Aorta (tissue), 5 donors: ENCODE measurements around the gene ZNF25. TPM values are rescaled to one million over a fixed set of nuclear protein-coding genes. Genes with fewer than 3 reads are reported as not detected.
"Not testable (repeated sequence)": the region's sequence is repeated elsewhere in the genome, so short reads cannot be mapped to it uniquely, and the experiment has no call there.

ENCODE experiments used
- ATAC-seq: fragments of 200-7000 bp; cut with Tn5 transposase; one replicate; pipeline ENCODE4 v1.9.1; 2022; ENCODE audit warnings: moderate library complexity; ENCODE audit not compliant: low FRiP score
- DNase-seq, 2 donors: peaks; one replicate each; pipeline ENCODE4 v3.0.0-alpha.2; 2020
- H3K27ac ChIP-seq, 2 donors: one replicate each; pipeline ENCODE4 v1.5.1; 2013; ENCODE audit warnings: low read length in 2 of 2, mild to moderate bottlenecking in 2 of 2, moderate library complexity in 2 of 2, control low read depth in 1 of 2, inconsistent platforms in 1 of 2, low read depth in 1 of 2
- H3K27me3 ChIP-seq, 2 donors: one replicate each; pipeline ENCODE4 v1.6.1; 2013; ENCODE audit warnings: control low read depth in 1 of 2, low read length in 1 of 2, mild to moderate bottlenecking in 1 of 2, moderate library complexity in 1 of 2; ENCODE audit not compliant: insufficient read depth in 2 of 2, control insufficient read depth in 1 of 2
- H3K36me3 ChIP-seq, 2 donors: one replicate each; pipeline ENCODE4 v1.6.1; 2013; ENCODE audit warnings: control low read depth in 1 of 2, low read length in 1 of 2, mild to moderate bottlenecking in 1 of 2; ENCODE audit not compliant: insufficient read depth in 2 of 2, control insufficient read depth in 1 of 2
- H3K4me1 ChIP-seq, 2 donors: one replicate each; pipeline ENCODE4 v1.6.1; 2013; ENCODE audit warnings: low read length in 2 of 2, control low read depth in 1 of 2, mild to moderate bottlenecking in 1 of 2, moderate library complexity in 1 of 2; ENCODE audit not compliant: insufficient read depth in 2 of 2, control insufficient read depth in 1 of 2
- H3K4me3 ChIP-seq, 2 donors: one replicate each; pipeline ENCODE4 v1.5.1; 2013; ENCODE audit warnings: low read length in 2 of 2, control low read depth in 1 of 2, mild to moderate bottlenecking in 1 of 2
- H3K9me3 ChIP-seq: one replicate; pipeline ENCODE4 v1.6.1; 2013; ENCODE audit warnings: mild to moderate bottlenecking, low read length; ENCODE audit not compliant: control insufficient read depth
- WGBS, 2 donors: extraction: QIAGEN DNeasy Blood & Tissue Kit; methylation state at CpG; one replicate each; pipeline ENCODE4 v1.1.7; 2013; 5-methylcytosine and 5-hydroxymethylcytosine counted together
- intact Hi-C, 2 donors: fragments of 100-400 bp; cut with DNase I; formaldehyde crosslinking; loops; one replicate each; pipeline versions ENCODE4 v1.14.2 to v1.15.0; 2022
- long read RNA-seq, 2 donors: library from polyadenylated mRNA; unstranded; transcript quantifications; one replicate each; pipeline ENCODE4 v2.0.0, GENCODE V29; 2020 to 2021
- polyA plus RNA-seq, 2 donors: library from polyadenylated mRNA; stranded (reverse); fragments of 200-250 nt; gene quantifications; one replicate each; pipeline ENCODE4 v1.2.3, GENCODE V29; 2013
- total RNA-seq, 2 donors: library from RNA; stranded (reverse); fragmentation: NEBNext Ultra II Directional; extraction: Animal tissue kit (Norgen Biotek cat#: 25700); gene quantifications; one replicate each; pipeline ENCODE4 v1.2.1, GENCODE V29; 2021
- donor health status: healthy with polysubstance abuse.
- donor health status: Bipolar disorder and iron deficiency.
- donor health status: DM: no; HTN: no; CAD: no.
- donor health status: DM: no; HTN: no; CAD: no.
- donor health status: DM: yes; HTN: yes; CAD: no.

The ZNF25 gene
- total RNA-seq (10 to 100 TPM; 23.0 to 23.2 TPM), polyA plus RNA-seq (10 to 100 TPM; 13.1 to 16.5 TPM)
- long read RNA-seq, donor 1, full-length matches to known transcripts, result 5 of 11 reads
- long read RNA-seq, donor 1, partial matches to known transcripts, result 0 of 11 reads
- long read RNA-seq, donor 1, other reads (novel, unspliced or antisense), result 6 of 11 reads
- long read RNA-seq, donor 2, full-length matches to known transcripts, result 9 of 17 reads
- long read RNA-seq, donor 2, partial matches to known transcripts, result 1 of 17 reads
- long read RNA-seq, donor 2, other reads (novel, unspliced or antisense), result 7 of 17 reads

- intact Hi-C loops, result loop anchor here (2.0 to 5.0 kb wide), 6 partner anchors 35 to 119 kb away; partner anchors contain the start of genes ZNF248 (in 2 of the 2), ZNF33A (in 2 of the 2) and ZNF37A (in 2 of the 2)
- DNase-seq (peak; percentile 99), ATAC-seq (peak; percentile 100)
- Histone ChIP-seq H3K4me3 (peak within 1 kb of the TSS; percentile 83 to 93), H3K9me3 (no peaks in the 10 kb centered on the region), H3K27me3 (no peaks in the 10 kb centered on the region), H3K36me3 (no peaks in the 10 kb centered on the region), H3K27ac (peak within 1 kb of the TSS; percentile 89 to 97), H3K4me1 (no peaks in the 10 kb centered on the region)
- 0% methylated on average over 61 to 66 of the region's 66 CpGs for WGBS, 2 donors
These were observed at the start of gene ZNF25 for GRCh38 chr10:37976091-37976879. ZNF25 (minus strand) TSS chr10:37976647; CDS start chr10:37971722, 4,925 bp downstream.

DNA sequence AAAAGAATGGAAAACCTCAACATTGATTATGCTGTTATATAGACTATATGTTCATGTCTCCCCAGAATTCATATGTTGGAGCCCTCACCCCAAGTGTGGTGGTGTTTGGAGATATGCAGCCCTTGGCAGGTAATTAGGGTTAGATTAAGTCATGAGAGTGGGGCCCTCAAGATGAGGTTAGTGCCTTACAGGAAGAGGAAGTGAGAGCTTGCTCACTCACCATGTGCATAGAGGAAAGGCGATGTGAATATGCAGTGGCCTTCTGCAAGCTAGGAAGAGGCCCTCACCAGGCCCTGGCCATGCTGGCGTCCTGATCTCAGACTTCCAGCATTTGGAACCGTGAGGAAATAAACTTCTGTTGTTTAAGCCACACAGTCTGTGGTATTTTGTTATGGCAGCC is 48.8 kb upstream of the ZNF25 start:
- peaks cover 2 to 3% of the 10 kb centered on the region in 2 donors for H3K36me3 ChIP-seq
- no peak overlapping the region for H3K4me3 ChIP-seq
- no peak for ATAC-seq

GRCh38 chr10:38019124-38019523 is 42.7 kb upstream of the ZNF25 start:
- H3K4me3 ChIP-seq, H3K36me3 ChIP-seq, DNase-seq, H3K27ac ChIP-seq, H3K27me3 ChIP-seq, ATAC-seq, H3K9me3 ChIP-seq, intact Hi-C loops, H3K4me1 ChIP-seq: not testable (repeated sequence)
- WGBS, 2 donors, result 64 to 73% methylated on average over 3 to 4 of the region's 4 CpGs

More for the DNA sequence above, 48.8 kb upstream of the ZNF25 start:
- H3K27me3 ChIP-seq, result no peaks in the 10 kb centered on the region
- no peak for DNase-seq
- intact Hi-C loops, result no loop called here
- H3K27ac ChIP-seq, result no peak overlapping the region
- H3K9me3 ChIP-seq, result no peaks in the 10 kb centered on the region
- WGBS, 2 donors, result 83 to 92% methylated on average over 3 of the region's 3 CpGs
- H3K4me1 ChIP-seq, result no peaks in the 10 kb centered on the region

GRCh38 chr10:38016354-38016753 is 39.9 kb upstream of the ZNF25 start:
- 84 to 92% methylated on average over 1 of the region's 1 CpG for WGBS, 2 donors
- no peaks in the 10 kb centered on the region for H3K9me3 ChIP-seq
- H3K4me3 ChIP-seq, result no peak overlapping the region
- peaks cover 0 to 3% of the 10 kb centered on the region in 2 donors for H3K36me3 ChIP-seq
- no peaks in the 10 kb centered on the region for H3K4me1 ChIP-seq
- intact Hi-C loops, result no loop called here
- no peak overlapping the region for H3K27ac ChIP-seq
- no peaks in the 10 kb centered on the region for H3K27me3 ChIP-seq
- DNase-seq (no peak), ATAC-seq (no peak)

DNA sequence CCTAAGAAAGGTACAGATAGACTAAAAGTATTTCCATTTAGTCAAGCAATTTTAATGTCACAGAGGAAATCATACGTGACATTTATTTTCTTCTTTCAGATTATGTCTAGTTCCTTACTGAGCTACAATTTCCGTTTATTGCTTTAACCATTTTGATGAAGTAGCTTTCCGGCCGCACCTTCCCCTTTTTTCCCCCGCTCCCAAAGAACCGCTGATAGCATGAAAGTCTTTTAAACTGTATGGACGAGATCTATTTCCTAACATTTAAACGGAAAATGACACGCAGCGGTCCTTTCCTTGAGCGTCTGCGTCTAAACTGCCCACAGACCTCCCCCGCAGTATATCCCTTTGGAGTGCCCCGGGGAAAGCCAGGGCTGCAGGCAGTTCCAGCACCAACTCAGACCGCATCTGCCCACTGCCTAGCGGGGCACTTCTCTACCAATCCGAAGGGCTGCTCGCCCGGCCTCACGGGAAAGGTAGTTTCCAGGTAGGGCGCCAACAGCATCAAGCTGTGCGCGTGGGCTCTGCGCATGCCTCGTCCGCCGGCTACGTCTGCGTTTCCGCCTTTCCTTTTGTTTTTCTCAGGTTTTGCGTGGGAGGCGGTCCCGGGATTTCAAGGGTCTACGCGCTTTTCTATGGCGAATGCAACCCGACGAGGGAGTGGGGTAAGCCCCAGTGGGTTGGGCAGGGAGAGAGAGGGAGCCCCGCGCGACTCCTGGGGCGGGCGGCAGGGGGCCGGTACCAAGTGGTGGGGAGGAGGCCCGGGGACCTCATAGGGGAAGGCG is 33.9 kb upstream of the ZNF25 start, which contains the start of gene ZNF33A:
TSS of gene ZNF33A (plus strand) at position 557 of the 785 bp plus-strand sequence. CDS start 1,667 bp downstream, outside the sequence.
- intact Hi-C loops, result loop anchor here (2.0 to 5.0 kb wide), 3 partner anchors 33 to 153 kb away; partner anchors contain the start of genes ZNF248 (in 2 of the 2) and ZNF25 (in 2 of the 2)
- Histone ChIP-seq H3K27ac (peak within 1 kb of the TSS; percentile 88 to 89), H3K27me3 (no peaks in the 10 kb centered on the region), H3K4me1 (no peaks in the 10 kb centered on the region), H3K36me3 (peaks cover 0 to under 1% of the 10 kb centered on the region in 2 donors), H3K9me3 (no peaks in the 10 kb centered on the region), H3K4me3 (peak within 1 kb of the TSS; percentile 72 to 84)
- DNase-seq (peak; percentile 95 to 96), ATAC-seq (peak; percentile 96)
- WGBS, 2 donors, result 1% methylated on average over 46 of the region's 46 CpGs

DNA sequence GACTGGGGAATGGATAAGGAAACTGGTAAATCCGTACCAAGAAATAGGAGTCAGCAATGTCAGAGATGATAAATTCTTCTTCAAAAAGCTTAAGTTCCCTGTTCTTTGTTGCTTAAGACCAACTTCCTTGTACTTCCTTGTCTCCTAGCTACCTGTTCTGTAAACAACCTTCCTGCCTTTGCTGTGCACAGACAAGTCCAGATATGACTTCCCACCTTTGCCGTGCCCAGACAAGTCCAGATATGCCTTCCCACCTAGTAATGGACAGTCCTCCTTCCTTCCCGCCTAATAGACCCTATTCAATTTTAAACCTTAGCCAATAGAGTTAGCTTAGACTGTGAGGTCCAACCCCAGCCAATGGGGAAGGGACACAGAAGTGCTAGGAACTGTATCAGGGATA is 31.5 kb upstream of the ZNF25 start:
- H3K27me3 ChIP-seq, result no peaks in the 10 kb centered on the region
- H3K4me1 ChIP-seq, result no peaks in the 10 kb centered on the region
- intact Hi-C loops, result no loop called here
- H3K4me3 ChIP-seq, result no peak overlapping the region
- H3K36me3 ChIP-seq, result no peaks in the 10 kb centered on the region
- no peaks in the 10 kb centered on the region for H3K9me3 ChIP-seq
- DNase-seq (no peak), ATAC-seq (no peak)
- WGBS, 2 donors, result 84 to 88% methylated on average over 3 of the region's 3 CpGs
- no peak overlapping the region for H3K27ac ChIP-seq

DNA sequence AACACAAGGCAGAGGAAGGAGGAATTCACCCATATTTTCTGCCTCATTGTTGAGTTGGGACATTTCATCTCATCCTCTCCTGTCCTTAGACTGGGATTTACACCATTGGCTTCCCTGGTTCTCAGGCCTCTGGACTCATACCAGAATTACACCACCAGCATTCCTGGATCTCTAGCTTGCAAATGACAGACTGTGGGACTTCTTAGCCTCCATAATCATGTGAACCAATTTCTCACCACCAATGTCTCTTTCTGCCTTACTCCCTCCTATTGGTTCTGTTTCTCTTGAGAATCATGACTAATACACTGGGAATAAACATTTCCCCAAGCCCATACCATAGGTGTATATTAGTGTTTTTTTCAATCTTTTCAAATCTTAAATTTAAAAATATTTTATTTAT is 31.1 kb upstream of the ZNF25 start:
- intact Hi-C loops, result no loop called here
- no peaks in the 10 kb centered on the region for H3K4me1 ChIP-seq

DNA sequence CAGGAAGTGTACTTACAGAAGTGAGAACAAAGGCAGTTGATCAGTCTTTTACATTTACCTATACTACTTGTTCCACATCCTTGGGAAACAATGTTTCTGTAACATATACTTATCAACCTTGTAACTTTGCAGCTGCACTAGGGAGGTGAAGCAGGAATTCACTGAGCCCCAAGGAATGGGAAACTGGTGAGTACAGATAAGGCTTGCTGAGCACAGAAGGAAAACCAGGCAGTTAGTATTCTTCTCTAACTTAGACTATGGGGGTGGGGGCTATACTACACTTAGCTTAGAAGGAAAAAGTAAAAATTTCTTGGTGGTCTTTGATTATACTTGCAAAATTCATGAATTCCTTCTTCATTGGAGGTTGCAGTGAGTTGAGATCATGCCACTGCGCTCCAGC is 27.1 kb upstream of the ZNF25 start:
- no peaks in the 10 kb centered on the region for H3K36me3 ChIP-seq
- WGBS, 2 donors, result 92 to 100% methylated on average over 1 of the region's 1 CpG
- H3K27me3 ChIP-seq, result no peaks in the 10 kb centered on the region
- H3K4me3 ChIP-seq, result no peak overlapping the region
- no peak overlapping the region for H3K27ac ChIP-seq
- H3K9me3 ChIP-seq, result no peaks in the 10 kb centered on the region
- DNase-seq, result no peak
- no peaks in the 10 kb centered on the region for H3K4me1 ChIP-seq
- intact Hi-C loops, result no loop called here
- no peak for ATAC-seq

More for the DNA sequence above, 31.1 kb upstream of the ZNF25 start:
- DNase-seq, result no peak
- Histone ChIP-seq H3K9me3 (no peaks in the 10 kb centered on the region), H3K27me3 (no peaks in the 10 kb centered on the region), H3K4me3 (no peak overlapping the region), H3K27ac (no peak overlapping the region), H3K36me3 (no peaks in the 10 kb centered on the region)
- ATAC-seq, result no peak
